KMS-11 (cell line): ENCODE data around the gene GLI1.
"Not testable (repeated sequence)": the region's sequence is repeated elsewhere in the genome, so short reads cannot be mapped to it uniquely, and the experiment has no call there.

Source experiments
- H2AFZ ChIP-seq: fragments of 200-600 bp; sonication (generic); 2 replicates; pipeline ENCODE4 v1.6.1; 2016; ENCODE audit warnings: antibody characterized with exemption, mixed run types, low read depth
- H3K27ac ChIP-seq: fragments of 200-600 bp; sonication (generic); 2 replicates; pipeline ENCODE4 v1.6.1; 2016; ENCODE audit warnings: mild to moderate bottlenecking, mixed run types
- H3K27me3 ChIP-seq: fragments of 200-600 bp; sonication (generic); 2 replicates; pipeline ENCODE4 v1.6.1; 2017; ENCODE audit warnings: mild to moderate bottlenecking, low read depth, mixed run types, moderate library complexity; ENCODE audit not compliant: insufficient read depth
- H3K36me3 ChIP-seq: fragments of 200-600 bp; sonication (generic); 2 replicates; pipeline ENCODE4 v1.6.1; 2017; ENCODE audit warnings: mild to moderate bottlenecking, mixed run types; ENCODE audit not compliant: insufficient read depth
- H3K4me1 ChIP-seq: fragments of 200-600 bp; sonication (generic); 2 replicates; pipeline ENCODE4 v1.6.1; 2016; ENCODE audit warnings: mild to moderate bottlenecking, low read depth, mixed run types; ENCODE audit not compliant: poor library complexity, severe bottlenecking
- H3K4me2 ChIP-seq: fragments of 200-600 bp; sonication (generic); 2 replicates; pipeline ENCODE4 v1.7.0; 2016; ENCODE audit warnings: mild to moderate bottlenecking, mixed run types
- H3K4me3 ChIP-seq: fragments of 200-600 bp; sonication (generic); IDR thresholded peaks from 2 replicates; pipeline ENCODE4 v1.6.1; 2017; ENCODE audit warnings: low read depth, low read length, mixed read lengths; ENCODE audit not compliant: insufficient read depth
- H3K79me2 ChIP-seq: fragments of 200-600 bp; sonication (generic); 2 replicates; pipeline ENCODE4 v1.6.1; 2016; ENCODE audit warnings: low read depth, mixed run types; ENCODE audit not compliant: insufficient read depth
- H3K9ac ChIP-seq: fragments of 200-600 bp; sonication (generic); 2 replicates; pipeline ENCODE4 v1.6.1; 2016; ENCODE audit warnings: mild to moderate bottlenecking, mixed run types
- H4K20me1 ChIP-seq: fragments of 200-600 bp; sonication (generic); 2 replicates; pipeline ENCODE4 v1.6.1; 2016; ENCODE audit warnings: mild to moderate bottlenecking, mixed run types; ENCODE audit not compliant: insufficient read depth
- CTCF ChIP-seq: fragments of 200-600 bp; sonication (generic); conservative IDR thresholded peaks from 2 replicates; pipeline ENCODE4 v1.6.1; 2017; ENCODE audit warnings: low read depth, mild to moderate bottlenecking, antibody characterized with exemption, low read length, moderate library complexity, mixed read lengths

Gene GLI1

GRCh38 chr12:57416039-57416996 is 43.3 kb upstream of the GLI1 start:
- Histone ChIP-seq H3K4me1 (peaks cover 12% of the 10 kb centered on the region), H4K20me1 (no peaks in the 10 kb centered on the region), H3K9ac (no peak overlapping the region), H3K27me3 (no peaks in the 10 kb centered on the region), H3K4me2 (no peak overlapping the region), H2AFZ (no peak overlapping the region), H3K4me3 (no peak overlapping the region), H3K27ac (no peak overlapping the region), H3K36me3 (no peaks in the 10 kb centered on the region), H3K79me2 (no peaks in the 10 kb centered on the region)
- TF ChIP-seq CTCF, result no peak

GRCh38 chr12:57418255-57418654 is 41.3 kb upstream of the GLI1 start:
- Histone ChIP-seq H3K79me2 (no peaks in the 10 kb centered on the region), H3K27me3 (no peaks in the 10 kb centered on the region), H3K27ac (no peak overlapping the region), H3K4me2 (no peak overlapping the region), H2AFZ (no peak overlapping the region), H4K20me1 (no peaks in the 10 kb centered on the region), H3K4me3 (no peak overlapping the region), H3K9ac (no peak overlapping the region), H3K36me3 (no peaks in the 10 kb centered on the region), H3K4me1 (peaks cover 12% of the 10 kb centered on the region)
- no peak for TF ChIP-seq CTCF

- no peak overlapping the region for H3K9ac ChIP-seq
- H3K79me2 ChIP-seq, result no peaks in the 10 kb centered on the region
- no peak for TF ChIP-seq CTCF
- H4K20me1 ChIP-seq, result no peaks in the 10 kb centered on the region
- H3K4me3 ChIP-seq, result no peak overlapping the region
- peaks cover 12% of the 10 kb centered on the region for H3K4me1 ChIP-seq
- H3K36me3 ChIP-seq, result no peaks in the 10 kb centered on the region
- H3K27me3 ChIP-seq, result no peaks in the 10 kb centered on the region
- H3K4me2 ChIP-seq, result no peak overlapping the region
- H3K27ac ChIP-seq, result no peak overlapping the region
- no peak overlapping the region for H2AFZ ChIP-seq
These were observed 40.1 kb upstream of the GLI1 start for GRCh38 chr12:57419495-57419894.

- Histone ChIP-seq H3K27ac (no peak overlapping the region), H3K9ac (no peak overlapping the region), H3K4me3 (no peak overlapping the region), H3K79me2 (no peaks in the 10 kb centered on the region), H3K4me1 (peaks cover 12% of the 10 kb centered on the region), H3K4me2 (no peak overlapping the region), H3K27me3 (no peaks in the 10 kb centered on the region), H3K36me3 (no peaks in the 10 kb centered on the region), H2AFZ (no peak overlapping the region), H4K20me1 (no peaks in the 10 kb centered on the region)
- no peak for TF ChIP-seq CTCF
These were observed 39.1 kb upstream of the GLI1 start for GRCh38 chr12:57420482-57420881.

GRCh38 chr12:57426948-57427347 is 32.6 kb upstream of the GLI1 start:
- not testable (repeated sequence) for H3K36me3 ChIP-seq, H3K9ac ChIP-seq, H3K27ac ChIP-seq, H3K79me2 ChIP-seq, H2AFZ ChIP-seq, H4K20me1 ChIP-seq, H3K4me3 ChIP-seq, H3K4me2 ChIP-seq, H3K27me3 ChIP-seq
- peaks cover 13% of the 10 kb centered on the region for H3K4me1 ChIP-seq
